GM10847 (cell line): Measurements from ENCODE around the gene EIF2B1.

Source experiments
- POLR2A ChIP-seq: IDR thresholded peaks from 2 replicates; pipeline ENCODE4 v1.6.1; 2011; ENCODE audit not compliant: insufficient read length; ENCODE audit errors: extremely low read depth

Gene EIF2B1

DNA sequence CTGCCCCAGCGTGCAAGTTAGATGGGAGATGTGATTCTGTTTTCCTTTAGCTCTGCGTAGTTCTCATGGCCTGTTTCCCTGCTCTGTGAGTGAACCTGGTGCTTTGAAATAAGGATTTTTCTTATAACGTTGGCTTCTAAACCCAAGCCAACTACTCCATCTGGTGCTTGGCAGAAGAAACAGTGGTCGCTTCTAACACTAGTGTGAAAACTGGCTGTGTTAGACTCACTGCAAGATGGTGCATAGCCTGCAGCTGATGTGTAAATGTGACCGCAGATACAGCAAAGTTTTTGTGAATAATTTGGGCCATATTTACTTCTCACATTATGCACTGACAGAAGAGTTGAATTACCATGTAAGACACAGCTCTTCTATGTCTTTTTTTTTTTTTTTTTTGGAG lies 12.4 kb upstream of the EIF2B1 start:
- no peak for TF ChIP-seq POLR2A

DNA sequence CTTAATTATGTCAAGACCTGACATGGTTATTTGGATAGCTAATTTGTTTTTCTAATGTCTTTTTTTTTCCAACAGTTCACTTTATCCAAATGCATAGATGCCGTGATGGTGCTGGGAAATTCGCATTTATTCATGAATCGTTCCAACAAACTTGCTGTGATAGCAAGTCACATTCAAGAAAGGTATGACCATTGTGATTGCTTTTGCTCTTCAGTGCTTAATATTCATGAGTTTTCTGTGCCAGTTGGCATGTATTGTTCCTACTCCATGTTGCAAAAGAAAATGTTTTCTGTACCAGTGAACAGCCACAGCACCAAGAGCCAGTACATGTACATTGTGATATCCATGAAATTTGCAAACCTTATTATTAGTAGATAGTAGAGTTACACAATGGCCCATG lies 11.9 kb upstream of the EIF2B1 start:
- no peak for TF ChIP-seq POLR2A

DNA sequence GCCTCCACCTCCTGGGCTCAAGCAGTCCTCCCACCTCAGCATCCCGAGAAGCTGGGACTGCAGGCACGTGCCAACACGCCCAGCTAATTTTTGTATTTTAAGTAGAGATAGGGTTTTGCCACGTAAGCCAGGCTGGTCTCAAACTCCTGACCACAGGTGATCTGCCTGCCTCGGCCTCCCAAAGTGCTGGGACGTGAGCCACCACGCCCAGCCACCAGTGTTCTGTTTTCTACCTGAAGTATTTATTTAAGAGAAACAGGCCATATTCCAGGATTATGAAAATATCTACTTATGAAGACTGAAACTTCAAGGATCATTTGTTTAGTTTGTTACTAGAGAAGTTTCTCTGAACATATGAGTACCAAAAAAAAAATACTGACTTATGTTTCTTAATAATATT lies 10.4 kb upstream of the EIF2B1 start:
- TF ChIP-seq POLR2A, result no peak

- TF ChIP-seq POLR2A, result no peak
Measured at GRCh38 chr12:123634142-123634561, 666 bp upstream of the EIF2B1 start.

- no peak for TF ChIP-seq POLR2A
Measured at GRCh38 chr12:123621619-123622530, 11.6 kb downstream of the EIF2B1 start.

GRCh38 chr12:123621101-123621500 lies 12.4 kb downstream of the EIF2B1 start:
- TF ChIP-seq POLR2A, result no peak

GRCh38 chr12:123617580-123617979 lies 15.9 kb downstream of the EIF2B1 start:
- no peak for TF ChIP-seq POLR2A

GRCh38 chr12:123617144-123617543 lies 16.3 kb downstream of the EIF2B1 start:
- TF ChIP-seq POLR2A, result no peak

DNA sequence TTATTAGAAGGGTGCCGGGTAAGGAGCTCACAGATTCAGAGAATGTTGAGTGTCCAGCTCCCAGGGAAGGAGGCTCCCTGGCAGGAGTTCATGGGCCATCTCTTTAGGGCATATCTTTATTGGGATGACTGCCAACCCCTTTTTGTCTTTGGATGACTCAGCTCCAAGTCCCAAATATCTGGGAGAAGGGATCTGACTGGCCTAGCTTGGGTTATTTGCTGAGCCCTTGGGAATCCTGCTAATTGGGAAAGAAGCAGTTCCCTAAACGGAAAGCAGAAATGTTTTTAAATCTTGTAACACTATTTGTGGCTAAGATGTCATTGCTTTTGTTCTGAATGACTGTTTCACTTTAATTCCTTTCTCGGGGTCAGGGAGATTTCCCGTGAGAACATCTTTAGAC lies 19.0 kb downstream of the EIF2B1 start:
- no peak for TF ChIP-seq POLR2A

DNA sequence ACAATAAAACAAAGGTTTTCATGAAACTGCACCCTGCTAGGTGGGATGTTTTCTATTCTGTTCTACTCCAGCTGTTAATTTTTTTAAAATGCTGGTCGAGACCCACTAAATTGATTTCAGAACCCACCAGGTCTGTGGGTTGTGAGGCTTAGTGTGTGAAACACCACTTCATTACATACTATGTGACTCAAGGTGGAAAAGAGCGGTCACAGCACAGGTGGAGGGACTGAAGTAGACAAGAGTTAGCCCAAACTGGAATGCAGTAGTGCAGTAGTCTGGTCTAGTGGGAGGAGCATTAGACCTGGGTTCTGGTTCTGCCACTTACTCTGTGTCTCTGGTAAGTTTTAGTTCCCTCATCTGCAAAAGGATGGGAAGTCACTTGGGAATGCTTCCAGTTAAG lies 19.4 kb downstream of the EIF2B1 start:
- TF ChIP-seq POLR2A, result no peak

DNA sequence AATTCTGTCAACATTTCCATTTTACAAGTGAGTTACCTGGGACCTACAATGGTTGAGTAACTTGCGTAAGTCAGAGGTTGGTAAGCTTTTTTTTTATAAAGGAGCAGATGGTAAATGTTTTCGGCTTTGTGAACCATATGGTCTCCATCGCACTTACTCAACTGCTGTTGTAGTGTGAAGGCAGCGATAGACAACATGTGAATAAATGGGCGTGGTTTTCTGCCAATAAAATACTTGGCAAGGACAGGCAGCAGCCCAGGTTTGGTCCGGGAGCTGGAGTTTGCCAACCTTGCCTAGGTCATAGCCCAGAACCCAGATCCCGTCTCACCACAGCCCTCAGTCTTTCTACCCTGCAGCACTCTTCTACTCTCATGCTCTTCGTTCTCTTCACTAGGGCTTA lies 25.3 kb downstream of the EIF2B1 start:
- no peak for TF ChIP-seq POLR2A

- no peak for TF ChIP-seq POLR2A
Measured at GRCh38 chr12:123607756-123608155, 25.7 kb downstream of the EIF2B1 start.

DNA sequence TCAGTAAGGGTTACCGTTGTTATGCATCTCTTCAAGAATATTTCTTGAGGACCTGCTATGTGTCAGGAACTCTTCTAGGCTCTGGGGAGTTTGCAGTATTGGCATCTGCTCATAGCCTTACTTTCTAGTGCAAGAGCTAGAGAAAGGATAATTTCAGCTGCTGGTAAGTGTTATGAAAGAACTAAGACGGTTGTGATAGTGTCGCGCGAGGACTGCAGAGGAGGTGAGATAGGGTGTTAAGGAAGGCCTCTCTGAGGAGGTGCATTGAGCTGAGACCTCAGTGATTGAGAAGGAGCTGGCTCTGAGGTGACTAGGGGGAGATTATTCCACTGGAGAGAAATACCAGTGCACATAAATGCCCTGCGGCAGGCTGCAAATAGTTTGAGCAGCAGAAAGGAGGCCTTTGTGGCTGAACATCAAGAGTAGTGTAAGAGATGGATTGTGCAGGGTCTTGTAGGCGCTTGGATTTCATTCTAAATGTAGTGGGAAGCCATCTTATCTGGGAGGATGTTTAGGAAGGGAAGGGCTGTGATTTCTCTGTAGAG lies 30.8 kb downstream of the EIF2B1 start:
- no peak for TF ChIP-seq POLR2A

DNA sequence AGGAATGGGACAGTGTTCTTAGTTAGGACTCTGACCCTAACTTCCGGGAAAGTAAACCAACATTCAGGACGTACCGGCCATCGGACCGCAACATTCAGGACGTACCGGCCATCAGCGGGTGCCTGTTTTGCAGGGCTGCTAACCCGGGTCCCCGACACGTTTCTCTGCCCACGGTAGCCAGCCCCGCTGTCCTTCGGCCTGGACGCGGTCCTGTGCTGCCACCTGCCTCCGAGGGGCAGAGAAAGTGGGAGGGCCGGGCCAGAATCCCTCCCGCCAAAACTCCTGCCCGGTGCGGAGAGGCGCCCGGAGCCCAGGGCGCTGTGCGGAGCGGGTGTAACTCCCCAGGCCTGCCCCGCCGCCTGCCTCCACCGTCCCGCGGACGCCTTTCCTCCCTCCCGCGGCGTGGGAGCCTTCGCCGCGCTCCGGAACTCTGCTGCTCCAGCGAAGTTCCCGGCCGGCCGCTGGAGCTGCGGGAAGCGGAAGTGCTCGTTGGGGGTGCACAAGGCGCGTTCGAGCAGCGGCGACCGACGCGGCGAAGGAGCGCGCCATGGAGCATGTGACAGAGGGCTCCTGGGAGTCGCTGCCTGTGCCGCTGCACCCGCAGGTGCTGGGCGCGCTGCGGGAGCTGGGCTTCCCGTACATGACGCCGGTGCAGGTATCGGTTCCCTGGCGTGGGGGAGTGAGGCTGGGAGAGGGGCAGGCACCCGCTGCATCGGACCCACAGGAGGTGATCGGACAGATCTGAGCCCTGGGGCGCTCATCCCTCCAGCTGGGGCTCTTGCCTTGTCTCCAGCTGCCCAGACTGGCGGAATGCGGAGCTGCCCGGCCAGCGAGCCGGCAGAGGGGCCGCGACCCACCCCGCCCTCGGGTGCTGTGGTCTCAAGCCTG lies 31.6 kb downstream of the EIF2B1 start, which contains the start of gene DDX55:
TSS of gene DDX55 (plus strand) at position 498 of the 888 bp plus-strand sequence. CDS start at position 548, 50 bp downstream.
- TF ChIP-seq POLR2A, result peak; percentile 91

GRCh38 chr12:123599721-123600120 lies 33.8 kb downstream of the EIF2B1 start:
- TF ChIP-seq POLR2A, result no peak

DNA sequence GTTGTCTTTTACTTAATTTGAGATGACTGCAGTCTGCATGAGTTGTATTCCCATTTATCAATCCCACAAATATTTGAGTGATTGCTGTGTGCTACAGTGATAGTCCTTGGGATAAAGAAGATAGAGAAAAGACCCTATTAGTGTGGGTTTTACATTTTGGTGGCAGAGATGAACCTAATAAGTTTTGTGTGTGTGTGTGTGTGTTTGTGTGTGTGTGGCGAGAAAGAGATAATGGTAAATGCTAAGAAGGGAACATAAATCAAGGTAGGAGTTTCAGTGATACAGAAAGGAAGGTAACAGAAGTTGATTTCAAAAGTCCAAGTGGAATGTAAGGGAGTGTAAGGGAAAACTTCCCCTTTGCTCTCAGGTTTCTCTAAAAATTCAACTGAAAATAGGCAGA lies 34.2 kb downstream of the EIF2B1 start:
- no peak for TF ChIP-seq POLR2A

DNA sequence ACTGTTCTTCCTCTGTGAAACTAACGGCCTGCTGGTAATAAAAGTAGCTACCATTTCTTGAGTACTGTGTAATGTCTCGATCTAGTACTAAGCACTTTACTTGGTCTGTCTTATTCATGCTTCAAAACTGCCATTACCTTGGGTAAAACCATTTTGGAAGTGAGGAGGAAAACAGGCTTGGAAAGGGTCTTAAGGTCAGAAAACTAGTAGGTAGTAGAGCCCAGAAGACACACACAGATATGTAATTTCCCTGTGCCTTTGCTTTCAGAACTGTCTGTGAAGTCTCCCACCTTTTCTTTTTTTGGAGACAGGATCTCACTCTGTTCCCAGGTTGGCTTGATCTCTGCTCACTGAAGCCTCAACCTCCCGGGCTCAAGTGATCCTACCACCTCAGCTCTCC lies 35.0 kb downstream of the EIF2B1 start:
- no peak for TF ChIP-seq POLR2A
